ENCODE measurements around the gene AGK.
"Not testable (repeated sequence)": the region's sequence is repeated elsewhere in the genome, so short reads cannot be mapped to it uniquely, and the experiment has no call there.

Gene AGK

DNA sequence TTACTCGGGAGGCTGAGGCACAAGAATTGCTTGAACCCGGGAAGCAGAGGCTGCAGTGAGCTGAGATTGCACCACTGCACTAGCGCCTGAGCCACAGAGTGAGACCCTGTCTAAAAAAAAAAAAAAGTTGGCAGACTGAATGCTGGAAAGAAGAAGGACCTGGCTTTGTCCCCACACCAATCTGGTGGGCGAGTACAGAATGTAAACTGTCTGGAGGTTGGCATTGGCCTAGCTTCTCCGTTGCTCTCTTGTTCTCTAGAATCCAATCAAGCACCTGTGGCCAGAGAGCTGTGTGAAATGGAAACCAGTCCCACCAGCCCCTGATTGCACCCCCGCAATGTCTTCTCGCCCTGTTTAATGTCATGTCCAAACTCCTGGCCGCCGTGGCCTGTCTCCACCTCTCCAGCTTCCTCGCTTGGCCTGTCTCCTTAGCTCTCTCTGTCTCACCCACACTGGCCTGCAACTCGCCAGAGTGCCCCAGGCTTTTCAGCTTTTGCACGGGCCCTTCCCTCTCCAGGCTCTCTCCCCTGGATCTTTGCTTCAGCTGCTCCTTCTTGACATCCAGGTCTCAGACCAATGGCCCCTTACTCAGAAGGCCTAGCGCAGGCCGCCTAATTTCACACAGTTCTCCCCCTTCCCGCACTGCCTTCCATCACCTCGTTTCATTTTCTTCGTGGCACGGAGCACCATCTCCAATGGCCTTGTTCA, 670 bp upstream of the AGK start:
- TF ChIP-seq Cebpa-rat (IDR thresholded peaks at IDR 0.05) = no peak

DNA sequence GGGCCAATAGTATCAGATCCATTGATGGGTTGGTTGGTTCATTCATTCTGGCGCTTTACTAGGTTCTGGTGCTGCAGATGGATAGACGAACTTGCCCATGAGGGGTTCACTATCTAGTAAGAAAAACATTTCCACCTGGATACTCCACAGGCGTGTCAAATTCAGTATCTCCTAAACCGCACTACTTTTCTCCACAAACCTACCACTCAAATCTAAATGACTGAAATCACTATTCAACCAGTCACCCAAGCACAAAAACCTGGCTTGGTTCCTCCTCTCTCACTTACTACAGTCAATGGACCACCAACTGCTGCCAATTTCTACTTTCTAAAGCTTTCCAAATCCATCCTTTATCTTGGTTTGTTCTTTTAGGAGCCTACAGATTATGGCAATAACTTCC, 572 bp downstream of the AGK start:
- Histone ChIP-seq H4K20me1 (no peaks in the 10 kb centered on the region), H3K27ac (peak overlapping the region; percentile 88), H3K4me3 (peak overlapping the region; percentile 93), H3K9ac (peak overlapping the region; percentile 86), H3K36me3 (peaks cover 20% of the 10 kb centered on the region), H3K9me3 (no peaks in the 10 kb centered on the region), H3K4me1 (peaks cover 34% of the 10 kb centered on the region), H3K27me3 (no peaks in the 10 kb centered on the region), H3K4me2 (peak overlapping the region; percentile 90)
- TF ChIP-seq Cebpa-rat (IDR thresholded peaks at IDR 0.05) = no peak

More for the DNA sequence above, 670 bp upstream of the AGK start:
- Histone ChIP-seq H3K4me3 (peak overlapping the region; percentile 93), H3K9ac (peak overlapping the region; percentile 86), H3K27ac (peak overlapping the region; percentile 88), H4K20me1 (no peaks in the 10 kb centered on the region), H3K36me3 (peaks cover 7% of the 10 kb centered on the region), H3K27me3 (no peaks in the 10 kb centered on the region), H3K4me1 (peaks cover 34% of the 10 kb centered on the region), H3K4me2 (peak overlapping the region; percentile 90), H3K9me3 (no peaks in the 10 kb centered on the region)

DNA sequence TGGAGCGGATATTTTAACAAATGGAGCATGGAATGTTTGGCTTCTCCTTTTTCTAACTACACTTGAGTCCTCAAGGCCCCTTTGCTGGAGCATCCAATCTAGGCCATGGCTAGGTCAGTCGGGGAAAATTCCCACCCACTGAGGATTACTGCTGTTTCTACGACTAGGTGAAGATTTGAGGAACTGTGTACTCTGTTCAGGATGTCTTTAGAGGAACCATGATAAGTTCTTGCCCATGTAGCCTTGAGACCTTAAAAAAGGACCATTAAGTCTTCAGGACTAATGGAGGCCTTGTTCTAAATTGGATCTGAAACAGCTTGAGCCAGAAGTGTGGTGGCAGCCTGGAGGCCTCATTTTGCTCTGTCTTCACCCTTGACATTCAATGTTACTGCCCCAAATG, 6.2 kb downstream of the AGK start:
- H3K27ac ChIP-seq = no peak overlapping the region
- peaks cover 24% of the 10 kb centered on the region for H3K9me3 ChIP-seq
- H3K9ac ChIP-seq = no peak overlapping the region
- H3K4me1 ChIP-seq = peaks cover 15% of the 10 kb centered on the region
- peaks cover 8% of the 10 kb centered on the region; the same call in 1 of the 2 replicates for H4K20me1 ChIP-seq
- no peak overlapping the region for H3K4me2 ChIP-seq
- H3K27me3 ChIP-seq = no peaks in the 10 kb centered on the region
- H3K4me3 ChIP-seq = no peak overlapping the region
- no peak for TF ChIP-seq Cebpa-rat (IDR thresholded peaks at IDR 0.05)
- peaks cover 76% of the 10 kb centered on the region for H3K36me3 ChIP-seq

DNA sequence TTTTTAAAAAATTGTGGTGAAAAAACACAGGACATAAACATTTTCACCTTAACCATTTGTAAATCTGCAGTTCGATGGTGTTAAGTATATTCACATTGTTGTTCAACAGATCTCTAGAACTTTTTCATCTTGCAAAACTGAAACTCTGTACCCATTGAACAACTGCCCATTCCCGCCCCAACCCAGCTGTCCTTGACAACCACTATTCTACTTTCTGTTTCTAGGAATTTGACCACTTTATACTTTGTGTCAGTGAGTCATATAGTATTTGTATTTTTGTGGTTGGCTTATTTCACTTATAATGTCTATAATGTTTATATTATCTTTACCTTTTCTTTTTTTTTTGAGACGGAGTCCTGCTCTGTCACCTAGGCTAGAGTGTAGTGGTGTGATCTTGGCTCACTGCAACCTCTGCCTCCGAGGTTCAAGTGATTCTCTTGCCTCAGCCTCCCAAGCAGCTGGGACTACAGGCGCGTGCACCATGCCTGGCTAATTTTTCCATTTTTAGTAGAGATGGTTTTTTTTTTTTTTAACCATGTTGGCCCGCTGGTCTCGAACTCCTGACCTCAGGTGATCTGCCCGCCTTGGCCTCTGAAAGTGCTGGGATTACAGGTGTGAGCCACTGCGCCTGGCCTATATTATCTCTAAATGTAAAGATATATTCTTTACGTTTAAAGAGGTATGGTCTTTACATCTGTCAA, 6.8 kb downstream of the AGK start:
- H3K4me2 ChIP-seq, H3K4me3 ChIP-seq, H3K27me3 ChIP-seq, H3K27ac ChIP-seq, H3K9ac ChIP-seq, H3K4me1 ChIP-seq: not testable (repeated sequence)
- H3K9me3 ChIP-seq = peaks cover 24% of the 10 kb centered on the region
- peaks cover 82% of the 10 kb centered on the region for H3K36me3 ChIP-seq
- H4K20me1 ChIP-seq = peaks cover 14% of the 10 kb centered on the region; the same call in 1 of the 2 replicates

DNA sequence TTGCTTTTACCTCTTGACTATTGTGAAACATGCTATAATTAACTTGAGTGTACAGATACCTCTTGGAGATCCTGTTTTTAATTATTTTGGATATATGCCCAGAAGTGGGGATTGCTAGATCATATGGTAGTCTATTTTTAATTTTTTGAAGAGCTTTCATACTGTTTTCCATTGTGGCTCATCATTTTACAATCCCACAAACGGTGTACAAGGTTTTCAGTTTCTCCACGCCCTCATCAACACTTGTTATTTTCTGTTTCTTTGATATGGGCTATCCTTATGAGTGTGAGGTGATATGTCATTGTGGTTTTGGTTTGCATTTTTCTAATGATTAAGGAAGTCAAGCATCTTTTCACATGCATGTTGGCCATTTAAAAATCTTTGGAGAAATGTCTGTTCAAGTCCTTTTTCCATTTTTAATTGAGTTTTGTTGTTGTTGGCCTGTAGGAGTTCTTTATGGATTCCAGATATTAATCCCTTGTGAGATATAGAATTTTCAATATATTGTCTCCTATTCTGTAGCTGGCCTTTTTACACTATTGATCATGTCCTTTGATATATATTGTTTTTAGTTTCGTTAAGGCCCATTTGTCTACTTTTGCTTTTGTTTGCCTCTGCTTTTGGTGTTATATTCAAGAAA, 7.5 kb downstream of the AGK start:
- H3K36me3 ChIP-seq = peaks cover 89% of the 10 kb centered on the region
- H3K4me1 ChIP-seq = 0 out of 2 replicates have a peak, but pooled peaks cover 8% of the 10 kb centered on the region
- no peak overlapping the region for H3K9ac ChIP-seq
- no peak overlapping the region for H3K4me3 ChIP-seq
- peaks cover 24% of the 10 kb centered on the region for H3K9me3 ChIP-seq
- H3K27me3 ChIP-seq = no peaks in the 10 kb centered on the region
- TF ChIP-seq Cebpa-rat (IDR thresholded peaks at IDR 0.05) = no peak
- peaks cover 16% of the 10 kb centered on the region; the same call in 1 of the 2 replicates for H4K20me1 ChIP-seq
- no peak overlapping the region for H3K4me2 ChIP-seq
- H3K27ac ChIP-seq = no peak overlapping the region

DNA sequence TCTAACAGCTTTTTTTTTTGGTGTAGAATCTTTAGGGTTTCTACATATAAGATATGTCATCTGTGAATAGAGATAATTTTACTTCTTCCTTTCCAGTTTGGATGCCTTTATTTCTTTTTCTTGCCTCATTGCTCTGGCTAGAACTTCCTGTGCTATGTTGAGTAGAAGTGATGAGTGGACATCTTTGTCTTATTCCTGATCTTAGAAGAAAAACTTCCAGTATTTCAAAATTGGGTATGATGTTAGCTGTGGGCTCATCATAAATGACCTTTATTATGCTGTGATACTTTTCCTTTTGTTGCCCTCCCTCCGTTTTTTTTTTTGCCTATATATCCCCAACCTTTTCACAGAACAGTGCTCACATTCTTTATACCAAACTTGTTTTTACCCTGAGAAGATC, 8.8 kb downstream of the AGK start:
- no peaks in the 10 kb centered on the region for H3K27me3 ChIP-seq
- H3K4me1 ChIP-seq = 0 out of 2 replicates have a peak, but pooled peaks cover 8% of the 10 kb centered on the region
- peaks cover 100% of the 10 kb centered on the region for H3K36me3 ChIP-seq
- H3K4me2 ChIP-seq = no peak overlapping the region
- no peak for TF ChIP-seq Cebpa-rat (IDR thresholded peaks at IDR 0.05)
- H3K9me3 ChIP-seq = peaks cover 24% of the 10 kb centered on the region
- H3K27ac ChIP-seq = no peak overlapping the region
- H4K20me1 ChIP-seq = peaks cover 16% of the 10 kb centered on the region; the same call in 1 of the 2 replicates
- no peak overlapping the region for H3K9ac ChIP-seq
- no peak overlapping the region for H3K4me3 ChIP-seq

DNA sequence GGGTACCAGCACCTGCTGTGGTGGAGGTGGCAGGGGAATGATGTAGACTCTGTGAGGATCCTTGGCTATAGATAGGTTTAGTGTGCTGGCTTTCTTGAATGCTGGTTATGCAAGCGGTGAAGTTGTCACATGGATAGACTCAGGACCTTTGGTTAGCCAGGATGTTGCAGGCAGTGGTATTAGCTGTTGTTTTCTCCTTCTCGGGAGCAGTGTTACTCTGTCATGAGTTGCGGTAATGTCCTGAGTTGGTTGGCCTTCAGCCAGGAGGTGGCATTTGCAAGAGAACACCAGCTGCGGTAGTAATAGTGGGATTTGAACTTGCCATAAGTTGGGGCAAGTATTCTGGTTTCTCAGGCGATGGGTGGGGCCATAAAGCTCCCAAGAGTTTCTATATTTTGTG, 10.8 kb downstream of the AGK start:
- H3K4me2 ChIP-seq = no peak overlapping the region
- peaks cover 99% of the 10 kb centered on the region for H3K36me3 ChIP-seq
- no peak overlapping the region for H3K27ac ChIP-seq
- no peak overlapping the region for H3K4me3 ChIP-seq
- peaks cover 16% of the 10 kb centered on the region; the same call in 1 of the 2 replicates for H4K20me1 ChIP-seq
- TF ChIP-seq Cebpa-rat (IDR thresholded peaks at IDR 0.05) = no peak
- peaks cover 24% of the 10 kb centered on the region for H3K9me3 ChIP-seq
- H3K27me3 ChIP-seq = no peaks in the 10 kb centered on the region
- H3K9ac ChIP-seq = no peak overlapping the region
- 0 out of 2 replicates have a peak, but pooled peaks cover 8% of the 10 kb centered on the region for H3K4me1 ChIP-seq

DNA sequence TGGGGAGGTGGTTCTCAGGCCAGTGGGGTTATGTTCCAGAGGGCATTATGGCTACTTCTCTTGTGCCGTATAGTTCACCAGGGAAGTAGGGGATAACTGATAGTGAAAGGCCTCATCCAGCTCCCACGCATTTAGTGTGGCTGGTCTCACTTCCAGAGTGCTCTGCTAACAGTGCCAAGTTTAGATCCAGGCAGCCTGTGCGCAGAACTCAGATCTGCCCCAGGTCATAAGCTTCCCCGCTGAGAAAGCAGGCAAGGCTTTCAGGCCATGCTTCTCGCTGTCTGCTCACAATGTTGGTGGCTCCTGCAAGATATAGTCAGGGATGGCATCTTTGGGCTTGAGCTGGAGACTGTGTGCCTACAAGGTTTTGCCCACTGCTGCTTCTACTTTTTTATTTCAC, 11.3 kb downstream of the AGK start:
- Histone ChIP-seq H3K27me3 (no peaks in the 10 kb centered on the region), H3K9ac (no peak overlapping the region), H3K4me1 (0 out of 2 replicates have a peak, but pooled peaks cover 8% of the 10 kb centered on the region), H4K20me1 (peaks cover 16% of the 10 kb centered on the region; the same call in 1 of the 2 replicates), H3K36me3 (peaks cover 97% of the 10 kb centered on the region), H3K4me2 (no peak overlapping the region), H3K9me3 (peaks cover 24% of the 10 kb centered on the region), H3K27ac (no peak overlapping the region), H3K4me3 (no peak overlapping the region)
- no peak for TF ChIP-seq Cebpa-rat (IDR thresholded peaks at IDR 0.05)

DNA sequence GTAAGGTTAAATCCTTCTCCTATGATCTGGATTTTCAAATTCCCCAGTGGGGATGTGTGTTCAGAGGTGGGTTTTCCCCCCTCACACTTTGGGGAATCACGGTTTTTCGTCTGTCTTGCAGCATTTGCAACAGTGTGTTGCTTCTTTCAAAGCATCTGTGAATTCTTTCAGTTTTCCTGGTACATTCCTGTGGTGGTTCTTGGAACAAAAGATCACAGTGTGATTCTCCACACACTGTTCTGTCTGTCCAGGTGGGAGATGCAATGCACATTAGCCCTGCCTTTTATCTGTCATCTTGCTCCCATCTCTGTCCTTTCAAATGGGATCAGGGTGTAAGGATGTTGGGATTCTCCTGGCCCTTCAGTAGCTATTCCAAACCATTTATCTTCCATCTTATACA, 11.8 kb downstream of the AGK start:
- Histone ChIP-seq H3K27me3 (no peaks in the 10 kb centered on the region), H3K36me3 (peaks cover 97% of the 10 kb centered on the region), H3K4me1 (0 out of 2 replicates have a peak, but pooled peaks cover 8% of the 10 kb centered on the region), H4K20me1 (peaks cover 16% of the 10 kb centered on the region; the same call in 1 of the 2 replicates), H3K4me3 (no peak overlapping the region), H3K4me2 (no peak overlapping the region), H3K9me3 (peaks cover 24% of the 10 kb centered on the region), H3K27ac (no peak overlapping the region), H3K9ac (no peak overlapping the region)
- TF ChIP-seq Cebpa-rat (IDR thresholded peaks at IDR 0.05) = no peak

All from BLaER1 (cell line).